Measurements from ENCODE around the gene MAGED2. TPM values are rescaled to one million over a fixed set of nuclear protein-coding genes. Genes with fewer than 3 reads are reported as not detected.

Gene MAGED2, protein sequence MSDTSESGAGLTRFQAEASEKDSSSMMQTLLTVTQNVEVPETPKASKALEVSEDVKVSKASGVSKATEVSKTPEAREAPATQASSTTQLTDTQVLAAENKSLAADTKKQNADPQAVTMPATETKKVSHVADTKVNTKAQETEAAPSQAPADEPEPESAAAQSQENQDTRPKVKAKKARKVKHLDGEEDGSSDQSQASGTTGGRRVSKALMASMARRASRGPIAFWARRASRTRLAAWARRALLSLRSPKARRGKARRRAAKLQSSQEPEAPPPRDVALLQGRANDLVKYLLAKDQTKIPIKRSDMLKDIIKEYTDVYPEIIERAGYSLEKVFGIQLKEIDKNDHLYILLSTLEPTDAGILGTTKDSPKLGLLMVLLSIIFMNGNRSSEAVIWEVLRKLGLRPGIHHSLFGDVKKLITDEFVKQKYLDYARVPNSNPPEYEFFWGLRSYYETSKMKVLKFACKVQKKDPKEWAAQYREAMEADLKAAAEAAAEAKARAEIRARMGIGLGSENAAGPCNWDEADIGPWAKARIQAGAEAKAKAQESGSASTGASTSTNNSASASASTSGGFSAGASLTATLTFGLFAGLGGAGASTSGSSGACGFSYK
- 136 to 140 TPM (median 138 TPM) in 3 replicates for total RNA-seq (2021)
- Bru-seq, nascent RNA, result percentile 77 among the genes with signal in this experiment
- long read RNA-seq, experiment 1, transcript MAGED2-201 (12 exons, 1,958 nt), result minor isoform, 36 of 821 reads
- long read RNA-seq, experiment 1, transcript MAGED2-204 (13 exons, 2,048 nt), result minor isoform, 219 of 821 reads
- long read RNA-seq, experiment 1, transcript MAGED2-203 (12 exons, 2,066 nt), result minor isoform, 62 of 821 reads
- long read RNA-seq, experiment 1, transcript MAGED2-206 (13 exons, 2,189 nt), result major isoform, 319 of 821 reads
- long read RNA-seq, experiment 1, partial matches to known transcripts, result 65 of 821 reads
- long read RNA-seq, experiment 1, other reads (novel, unspliced or antisense), result 111 of 821 reads
- long read RNA-seq, experiment 2, transcript MAGED2-206 (13 exons, 2,189 nt), result major isoform, 35 of 169 reads
- long read RNA-seq, experiment 2, transcript MAGED2-204 (13 exons, 2,048 nt), result minor isoform, 34 of 169 reads
- long read RNA-seq, experiment 2, partial matches to known transcripts, result 63 of 169 reads
- long read RNA-seq, experiment 2, other reads (novel, unspliced or antisense), result 29 of 169 reads
- long read RNA-seq, experiment 3, transcript MAGED2-204 (13 exons, 2,048 nt), result major isoform, 129 of 384 reads
- long read RNA-seq, experiment 3, transcript MAGED2-206 (13 exons, 2,189 nt), result minor isoform, 126 of 384 reads
- long read RNA-seq, experiment 3, transcript MAGED2-201 (12 exons, 1,958 nt), result minor isoform, 23 of 384 reads
- long read RNA-seq, experiment 3, transcript MAGED2-203 (12 exons, 2,066 nt), result minor isoform, 27 of 384 reads
- long read RNA-seq, experiment 3, partial matches to known transcripts, result 24 of 384 reads
- long read RNA-seq, experiment 3, other reads (novel, unspliced or antisense), result 52 of 384 reads

DNA sequence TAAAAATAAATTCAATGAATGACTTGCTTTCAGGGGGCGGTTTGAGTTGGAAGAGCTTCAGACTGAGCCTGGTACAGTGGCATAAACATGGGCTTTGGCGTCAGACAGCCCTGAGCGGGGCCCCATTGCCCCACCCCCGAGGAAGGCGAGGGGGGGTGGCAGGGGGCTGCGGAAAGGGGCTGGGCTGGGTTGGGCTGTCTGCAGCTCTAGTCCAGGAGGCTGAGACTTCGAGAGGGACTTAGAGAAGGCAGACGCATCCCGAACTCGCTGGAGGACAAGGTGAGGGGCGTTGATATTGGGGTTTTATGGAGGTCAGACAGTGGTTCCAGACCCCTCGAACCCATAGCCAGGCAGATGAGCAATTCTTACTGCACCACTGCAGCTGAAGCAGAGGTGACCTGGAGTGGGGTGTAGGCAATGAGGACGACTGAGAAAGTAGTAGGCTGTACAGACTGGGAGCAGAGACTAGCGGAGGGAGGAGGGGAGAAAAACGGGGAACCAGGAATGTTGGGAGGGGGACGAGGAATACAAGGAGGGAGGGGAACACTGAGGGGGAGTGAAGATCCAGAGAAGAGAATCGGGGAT is at the start of gene MAGED2:
Gene MAGED2, plus strand, starts transcription at position 222 of the 585 bp plus-strand sequence. CDS start 1,587 bp downstream, outside the sequence.
- Mint-ChIP-seq H3K9me3 (no peaks in the 10 kb centered on the region), H3K36me3 (peaks cover 19% of the 10 kb centered on the region), H3K4me3 (peak within 1 kb of the TSS; percentile 98), H3K27ac (peak within 1 kb of the TSS; percentile 99), H3K27me3 (ENCODE audit: low read depth) (peaks cover 6% of the 10 kb centered on the region), H3K4me1 (peaks cover 28% of the 10 kb centered on the region)
- ATAC-seq (peak; percentile 1), DNase-seq (ENCODE audit: low spot score) (peak; percentile 27)
- TF ChIP-seq, protein P1, sequence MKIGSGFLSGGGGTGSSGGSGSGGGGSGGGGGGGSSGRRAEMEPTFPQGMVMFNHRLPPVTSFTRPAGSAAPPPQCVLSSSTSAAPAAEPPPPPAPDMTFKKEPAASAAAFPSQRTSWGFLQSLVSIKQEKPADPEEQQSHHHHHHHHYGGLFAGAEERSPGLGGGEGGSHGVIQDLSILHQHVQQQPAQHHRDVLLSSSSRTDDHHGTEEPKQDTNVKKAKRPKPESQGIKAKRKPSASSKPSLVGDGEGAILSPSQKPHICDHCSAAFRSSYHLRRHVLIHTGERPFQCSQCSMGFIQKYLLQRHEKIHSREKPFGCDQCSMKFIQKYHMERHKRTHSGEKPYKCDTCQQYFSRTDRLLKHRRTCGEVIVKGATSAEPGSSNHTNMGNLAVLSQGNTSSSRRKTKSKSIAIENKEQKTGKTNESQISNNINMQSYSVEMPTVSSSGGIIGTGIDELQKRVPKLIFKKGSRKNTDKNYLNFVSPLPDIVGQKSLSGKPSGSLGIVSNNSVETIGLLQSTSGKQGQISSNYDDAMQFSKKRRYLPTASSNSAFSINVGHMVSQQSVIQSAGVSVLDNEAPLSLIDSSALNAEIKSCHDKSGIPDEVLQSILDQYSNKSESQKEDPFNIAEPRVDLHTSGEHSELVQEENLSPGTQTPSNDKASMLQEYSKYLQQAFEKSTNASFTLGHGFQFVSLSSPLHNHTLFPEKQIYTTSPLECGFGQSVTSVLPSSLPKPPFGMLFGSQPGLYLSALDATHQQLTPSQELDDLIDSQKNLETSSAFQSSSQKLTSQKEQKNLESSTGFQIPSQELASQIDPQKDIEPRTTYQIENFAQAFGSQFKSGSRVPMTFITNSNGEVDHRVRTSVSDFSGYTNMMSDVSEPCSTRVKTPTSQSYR (CRISPR knock-in tag; IDR thresholded peaks at IDR 0.05), result no peak
- no peak for TF ChIP-seq CREB1 (CRISPR knock-in tag; IDR thresholded peaks at IDR 0.05)
- no peak for TF ChIP-seq KAT7 (CRISPR knock-in tag; IDR thresholded peaks at IDR 0.05; ENCODE audit: borderline replicate concordance)
- no peak for TF ChIP-seq TCF7 (CRISPR knock-in tag; IDR thresholded peaks at IDR 0.05; ENCODE audit: low read depth)
- no peak for TF ChIP-seq HMGXB4 (CRISPR knock-in tag; IDR thresholded peaks at IDR 0.05)
- no peak for TF ChIP-seq ZNF121 (CRISPR knock-in tag; IDR thresholded peaks at IDR 0.05)
- TF ChIP-seq ZNF396 (CRISPR knock-in tag; IDR thresholded peaks at IDR 0.05; ENCODE audit: borderline replicate concordance), result no peak
- no peak for TF ChIP-seq GTF2I (CRISPR knock-in tag; conservative IDR thresholded peaks at IDR 0.05)
- TF ChIP-seq RORB (CRISPR knock-in tag; IDR thresholded peaks at IDR 0.05), result no peak
- TF ChIP-seq ZNF263 (CRISPR knock-in tag; IDR thresholded peaks at IDR 0.05; ENCODE audit: low read depth), result no peak
- no peak for TF ChIP-seq MAX (CRISPR knock-in tag; IDR thresholded peaks at IDR 0.05)
- no peak for TF ChIP-seq GABPB1 (CRISPR knock-in tag; IDR thresholded peaks at IDR 0.05)
- TF ChIP-seq, protein P2, sequence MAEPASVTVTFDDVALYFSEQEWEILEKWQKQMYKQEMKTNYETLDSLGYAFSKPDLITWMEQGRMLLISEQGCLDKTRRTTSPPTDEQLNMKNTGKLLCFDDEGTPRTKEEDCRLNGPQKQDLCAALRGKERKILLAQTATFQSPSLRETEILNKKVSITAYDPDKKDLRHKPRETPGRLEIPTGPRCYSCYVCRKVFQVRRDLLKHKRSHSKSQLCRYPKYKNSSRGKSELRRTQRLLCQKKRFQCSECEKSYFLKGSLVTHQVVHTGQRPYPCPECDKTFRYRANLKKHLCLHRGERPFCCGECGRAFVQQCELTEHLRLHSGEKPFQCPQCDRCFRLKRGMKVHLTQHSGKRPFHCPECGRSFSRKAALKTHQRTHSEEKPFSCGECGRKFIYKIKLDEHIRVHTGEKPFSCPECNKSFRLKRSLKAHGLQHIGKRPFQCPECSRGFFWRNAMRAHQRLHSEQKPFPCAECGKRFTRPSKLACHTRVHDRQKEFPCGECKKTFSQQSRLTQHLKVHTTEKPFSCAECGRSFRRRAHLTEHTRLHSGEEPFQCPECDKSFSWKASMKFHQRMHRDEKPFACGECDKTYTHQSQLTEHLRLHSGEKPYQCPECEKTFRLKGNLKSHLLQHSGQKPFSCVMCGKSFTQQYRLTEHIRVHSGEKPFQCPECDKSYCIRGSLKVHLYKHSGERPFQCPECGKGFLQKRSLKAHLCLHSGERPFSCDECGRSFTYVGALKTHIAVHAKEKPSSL (CRISPR knock-in tag; conservative IDR thresholded peaks at IDR 0.05), result no peak
- TF ChIP-seq ZSCAN18 (CRISPR knock-in tag; IDR thresholded peaks at IDR 0.05), result no peak
- TF ChIP-seq MLX (CRISPR knock-in tag; IDR thresholded peaks at IDR 0.05), result no peak
- no peak for TF ChIP-seq ZNF317 (CRISPR knock-in tag; IDR thresholded peaks at IDR 0.05; ENCODE audit: borderline replicate concordance, low read depth)
- ChIA-PET POLR2A (interaction anchor here (0.8 to 1.5 kb wide), 4 partner anchors 52 to 192 kb away, joined by 3 to 12 read pairs (median 4); partner anchors contain the start of gene APEX2), CTCF (interaction anchor here (0.7 to 2.4 kb wide), 2 partner anchors 114 to 168 kb away, joined by 3 to 10 read pairs; no protein-coding TSS in a partner anchor)

All from WTC11 (cell line).